Islet of Langerhans (tissue), 1 donor: ENCODE measurements around the gene USP17L25.
"Not testable (repeated sequence)": the region's sequence is repeated elsewhere in the genome, so short reads cannot be mapped to it uniquely, and the experiment has no call there.

Source experiments
- FAIRE-seq: peaks from one replicate; lab custom pipeline; 2011; peaks lifted over from hg19 to GRCh38; lab: Jason Lieb, UNC

Gene USP17L25, protein sequence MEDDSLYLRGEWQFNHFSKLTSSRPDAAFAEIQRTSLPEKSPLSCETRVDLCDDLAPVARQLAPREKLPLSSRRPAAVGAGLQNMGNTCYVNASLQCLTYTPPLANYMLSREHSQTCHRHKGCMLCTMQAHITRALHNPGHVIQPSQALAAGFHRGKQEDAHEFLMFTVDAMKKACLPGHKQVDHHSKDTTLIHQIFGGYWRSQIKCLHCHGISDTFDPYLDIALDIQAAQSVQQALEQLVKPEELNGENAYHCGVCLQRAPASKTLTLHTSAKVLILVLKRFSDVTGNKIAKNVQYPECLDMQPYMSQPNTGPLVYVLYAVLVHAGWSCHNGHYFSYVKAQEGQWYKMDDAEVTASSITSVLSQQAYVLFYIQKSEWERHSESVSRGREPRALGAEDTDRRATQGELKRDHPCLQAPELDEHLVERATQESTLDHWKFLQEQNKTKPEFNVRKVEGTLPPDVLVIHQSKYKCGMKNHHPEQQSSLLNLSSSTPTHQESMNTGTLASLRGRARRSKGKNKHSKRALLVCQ

DNA sequence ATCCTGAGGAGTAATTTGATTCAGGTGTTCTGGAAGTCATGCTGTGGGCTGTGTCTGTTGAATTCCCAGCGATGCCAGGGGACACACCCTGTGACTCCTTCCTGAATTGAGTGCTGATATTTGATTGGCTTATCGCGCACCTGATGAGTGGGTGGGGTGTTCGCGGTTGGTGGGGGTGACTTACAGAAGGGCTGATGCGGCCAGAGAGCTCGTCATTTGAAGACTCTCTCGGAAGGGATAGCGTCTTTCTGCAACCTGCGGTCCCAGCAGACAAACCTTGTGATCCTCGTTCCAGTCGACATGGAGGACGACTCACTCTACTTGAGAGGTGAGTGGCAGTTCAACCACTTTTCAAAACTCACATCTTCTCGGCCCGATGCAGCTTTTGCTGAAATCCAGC lies at the start of gene USP17L25:
Gene USP17L25, plus strand, starts transcription at position 301 of the 400 bp plus-strand sequence. Its CDS starts 0 bp downstream, at position 301.
- FAIRE-seq = not testable (repeated sequence)

DNA sequence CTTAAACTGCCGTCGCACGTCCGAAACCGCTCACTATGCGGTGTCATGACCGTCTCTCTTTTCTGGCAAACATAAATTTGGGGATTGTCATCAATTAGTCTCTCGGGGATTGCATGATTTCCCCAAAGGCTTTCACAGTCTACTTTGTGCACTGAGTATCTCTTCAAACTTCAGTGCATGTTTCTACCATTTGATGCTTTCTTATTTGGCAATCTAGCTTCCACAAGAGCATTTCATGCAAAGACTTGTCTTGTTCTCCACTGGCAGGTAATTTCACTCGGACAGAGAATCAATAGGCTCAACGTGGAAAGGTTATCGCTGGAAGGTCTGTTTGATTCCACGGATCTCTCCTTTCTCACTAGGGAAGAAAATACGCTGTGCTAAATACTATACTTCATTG lies 5.5 kb upstream of the USP17L25 start:
- not testable (repeated sequence) for FAIRE-seq

DNA sequence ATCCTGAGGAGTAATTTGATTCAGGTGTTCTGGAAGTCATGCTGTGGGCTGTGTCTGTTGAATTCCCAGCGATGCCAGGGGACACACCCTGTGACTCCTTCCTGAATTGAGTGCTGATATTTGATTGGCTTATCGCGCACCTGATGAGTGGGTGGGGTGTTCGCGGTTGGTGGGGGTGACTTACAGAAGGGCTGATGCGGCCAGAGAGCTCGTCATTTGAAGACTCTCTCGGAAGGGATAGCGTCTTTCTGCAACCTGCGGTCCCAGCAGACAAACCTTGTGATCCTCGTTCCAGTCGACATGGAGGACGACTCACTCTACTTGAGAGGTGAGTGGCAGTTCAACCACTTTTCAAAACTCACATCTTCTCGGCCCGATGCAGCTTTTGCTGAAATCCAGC lies 4.8 kb upstream of the USP17L25 start, which contains the start of gene USP17L24:
Gene USP17L24, plus strand, starts transcription at position 301 of the 400 bp plus-strand sequence. Its CDS starts 0 bp downstream, at position 301.
- FAIRE-seq = not testable (repeated sequence)

DNA sequence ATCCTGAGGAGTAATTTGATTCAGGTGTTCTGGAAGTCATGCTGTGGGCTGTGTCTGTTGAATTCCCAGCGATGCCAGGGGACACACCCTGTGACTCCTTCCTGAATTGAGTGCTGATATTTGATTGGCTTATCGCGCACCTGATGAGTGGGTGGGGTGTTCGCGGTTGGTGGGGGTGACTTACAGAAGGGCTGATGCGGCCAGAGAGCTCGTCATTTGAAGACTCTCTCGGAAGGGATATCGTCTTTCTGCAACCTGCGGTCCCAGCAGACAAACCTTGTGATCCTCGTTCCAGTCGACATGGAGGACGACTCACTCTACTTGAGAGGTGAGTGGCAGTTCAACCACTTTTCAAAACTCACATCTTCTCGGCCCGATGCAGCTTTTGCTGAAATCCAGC lies 4.6 kb downstream of the USP17L25 start, which contains the start of gene USP17L26:
Gene USP17L26, plus strand, starts transcription at position 301 of the 400 bp plus-strand sequence. Its CDS starts 0 bp downstream, at position 301.
- not testable (repeated sequence) for FAIRE-seq

DNA sequence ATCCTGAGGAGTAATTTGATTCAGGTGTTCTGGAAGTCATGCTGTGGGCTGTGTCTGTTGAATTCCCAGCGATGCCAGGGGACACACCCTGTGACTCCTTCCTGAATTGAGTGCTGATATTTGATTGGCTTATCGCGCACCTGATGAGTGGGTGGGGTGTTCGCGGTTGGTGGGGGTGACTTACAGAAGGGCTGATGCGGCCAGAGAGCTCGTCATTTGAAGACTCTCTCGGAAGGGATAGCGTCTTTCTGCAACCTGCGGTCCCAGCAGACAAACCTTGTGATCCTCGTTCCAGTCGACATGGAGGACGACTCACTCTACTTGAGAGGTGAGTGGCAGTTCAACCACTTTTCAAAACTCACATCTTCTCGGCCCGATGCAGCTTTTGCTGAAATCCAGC lies 9.4 kb downstream of the USP17L25 start, which contains the start of gene USP17L5:
Gene USP17L5, plus strand, starts transcription at position 301 of the 400 bp plus-strand sequence. Its CDS starts 0 bp downstream, at position 301.
- FAIRE-seq = not testable (repeated sequence)

DNA sequence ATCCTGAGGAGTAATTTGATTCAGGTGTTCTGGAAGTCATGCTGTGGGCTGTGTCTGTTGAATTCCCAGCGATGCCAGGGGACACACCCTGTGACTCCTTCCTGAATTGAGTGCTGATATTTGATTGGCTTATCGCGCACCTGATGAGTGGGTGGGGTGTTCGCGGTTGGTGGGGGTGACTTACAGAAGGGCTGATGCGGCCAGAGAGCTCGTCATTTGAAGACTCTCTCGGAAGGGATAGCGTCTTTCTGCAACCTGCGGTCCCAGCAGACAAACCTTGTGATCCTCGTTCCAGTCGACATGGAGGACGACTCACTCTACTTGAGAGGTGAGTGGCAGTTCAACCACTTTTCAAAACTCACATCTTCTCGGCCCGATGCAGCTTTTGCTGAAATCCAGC lies 14.1 kb downstream of the USP17L25 start, which contains the start of gene USP17L27:
Gene USP17L27, plus strand, starts transcription at position 301 of the 400 bp plus-strand sequence. Its CDS starts 0 bp downstream, at position 301.
- FAIRE-seq = not testable (repeated sequence)

DNA sequence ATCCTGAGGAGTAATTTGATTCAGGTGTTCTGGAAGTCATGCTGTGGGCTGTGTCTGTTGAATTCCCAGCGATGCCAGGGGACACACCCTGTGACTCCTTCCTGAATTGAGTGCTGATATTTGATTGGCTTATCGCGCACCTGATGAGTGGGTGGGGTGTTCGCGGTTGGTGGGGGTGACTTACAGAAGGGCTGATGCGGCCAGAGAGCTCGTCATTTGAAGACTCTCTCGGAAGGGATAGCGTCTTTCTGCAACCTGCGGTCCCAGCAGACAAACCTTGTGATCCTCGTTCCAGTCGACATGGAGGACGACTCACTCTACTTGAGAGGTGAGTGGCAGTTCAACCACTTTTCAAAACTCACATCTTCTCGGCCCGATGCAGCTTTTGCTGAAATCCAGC lies 18.9 kb downstream of the USP17L25 start, which contains the start of gene USP17L28:
Gene USP17L28, plus strand, starts transcription at position 301 of the 400 bp plus-strand sequence. Its CDS starts 0 bp downstream, at position 301.
- FAIRE-seq = not testable (repeated sequence)

DNA sequence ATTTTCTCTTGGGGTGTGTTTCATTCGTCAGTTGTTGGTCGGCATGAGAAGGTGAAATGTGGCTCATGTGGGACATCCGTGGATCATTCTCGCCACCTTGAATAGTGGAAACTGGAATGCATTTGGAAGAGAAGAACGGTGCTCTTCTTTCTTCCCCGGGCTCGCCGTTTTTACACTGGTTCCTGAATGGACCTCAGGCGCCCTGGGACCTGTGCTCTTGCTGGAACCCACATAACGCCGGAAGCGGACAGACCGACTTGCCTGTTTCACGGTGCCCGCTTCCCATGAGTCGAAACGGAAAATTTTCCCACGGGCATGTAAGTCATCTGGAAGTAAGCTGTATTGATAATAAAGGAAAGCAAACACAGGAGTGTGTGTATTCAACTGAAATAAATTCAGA lies 21.2 kb downstream of the USP17L25 start:
- FAIRE-seq = not testable (repeated sequence)

DNA sequence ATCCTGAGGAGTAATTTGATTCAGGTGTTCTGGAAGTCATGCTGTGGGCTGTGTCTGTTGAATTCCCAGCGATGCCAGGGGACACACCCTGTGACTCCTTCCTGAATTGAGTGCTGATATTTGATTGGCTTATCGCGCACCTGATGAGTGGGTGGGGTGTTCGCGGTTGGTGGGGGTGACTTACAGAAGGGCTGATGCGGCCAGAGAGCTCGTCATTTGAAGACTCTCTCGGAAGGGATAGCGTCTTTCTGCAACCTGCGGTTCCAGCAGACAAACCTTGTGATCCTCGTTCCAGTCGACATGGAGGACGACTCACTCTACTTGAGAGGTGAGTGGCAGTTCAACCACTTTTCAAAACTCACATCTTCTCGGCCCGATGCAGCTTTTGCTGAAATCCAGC lies 23.6 kb downstream of the USP17L25 start, which contains the start of gene USP17L29:
Gene USP17L29, plus strand, starts transcription at position 301 of the 400 bp plus-strand sequence. Its CDS starts 0 bp downstream, at position 301.
- FAIRE-seq = not testable (repeated sequence)

DNA sequence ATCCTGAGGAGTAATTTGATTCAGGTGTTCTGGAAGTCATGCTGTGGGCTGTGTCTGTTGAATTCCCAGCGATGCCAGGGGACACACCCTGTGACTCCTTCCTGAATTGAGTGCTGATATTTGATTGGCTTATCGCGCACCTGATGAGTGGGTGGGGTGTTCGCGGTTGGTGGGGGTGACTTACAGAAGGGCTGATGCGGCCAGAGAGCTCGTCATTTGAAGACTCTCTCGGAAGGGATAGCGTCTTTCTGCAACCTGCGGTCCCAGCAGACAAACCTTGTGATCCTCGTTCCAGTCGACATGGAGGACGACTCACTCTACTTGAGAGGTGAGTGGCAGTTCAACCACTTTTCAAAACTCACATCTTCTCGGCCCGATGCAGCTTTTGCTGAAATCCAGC lies 33.1 kb downstream of the USP17L25 start, which contains the start of gene USP17L30:
Gene USP17L30, plus strand, starts transcription at position 301 of the 400 bp plus-strand sequence. Its CDS starts 0 bp downstream, at position 301.
- not testable (repeated sequence) for FAIRE-seq

DNA sequence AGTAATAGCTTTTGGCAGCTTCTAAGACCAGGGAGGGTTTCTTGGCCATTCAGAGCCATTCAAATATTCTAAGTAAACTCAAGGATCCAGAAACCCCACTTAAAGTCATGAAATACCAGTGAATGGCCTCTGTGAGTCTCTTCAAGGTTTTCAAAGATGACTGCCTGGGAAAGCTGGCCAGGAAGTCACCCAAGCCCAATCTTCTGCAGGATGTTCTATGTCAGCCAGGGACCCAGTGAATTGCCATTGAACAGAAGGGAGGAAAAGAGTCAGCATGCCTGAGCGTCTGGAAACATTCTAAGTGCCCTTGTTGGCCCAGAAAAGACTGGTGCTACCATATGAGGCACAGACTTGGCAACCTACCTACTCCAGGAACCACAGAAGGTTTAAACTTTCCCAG lies 50.2 kb downstream of the USP17L25 start:
- not testable (repeated sequence) for FAIRE-seq
